Transverse colon (tissue), 4 donors: ENCODE measurements around the gene AFAP1L2. TPM values are rescaled to one million over a fixed set of nuclear protein-coding genes. Genes with fewer than 3 reads are reported as not detected.
A peak's percentile ranks its signal among the peaks of the same experiment; 100 is the strongest.

Experiments
- DNase-seq: peaks from one replicate; pipeline ENCODE4 v3.0.0-alpha.2; 2019
- H3K27ac ChIP-seq, 4 donors: fragments of 200-600 bp; sonication (generic); 2 replicates each; pipeline ENCODE4 v1.5.1; 2016 to 2018; ENCODE audit warnings: inconsistent platforms in 4 of 4
- H3K27me3 ChIP-seq: fragments of 200-600 bp; sonication (generic); 2 replicates; pipeline ENCODE4 v1.5.1; 2017; ENCODE audit warnings: inconsistent platforms
- H3K36me3 ChIP-seq, 4 donors: fragments of 200-600 bp; sonication (generic); 2 replicates each; pipeline ENCODE4 v1.5.1; 2017 to 2019; ENCODE audit warnings: inconsistent platforms in 4 of 4
- H3K4me1 ChIP-seq, 4 donors: fragments of 200-600 bp; sonication (generic); 2 replicates each; pipeline ENCODE4 v1.5.1; 2017 to 2020; ENCODE audit warnings: inconsistent platforms in 4 of 4
- H3K4me3 ChIP-seq, 4 donors: fragments of 200-600 bp; sonication (generic); 1 replicate in 1 of 4; 2 replicates in 3 of 4; pipeline versions ENCODE4 v1.5.1 to v1.6.1; 2017 to 2019; ENCODE audit warnings: inconsistent platforms in 4 of 4
- H3K9me3 ChIP-seq, 2 donors: fragments of 200-600 bp; sonication (generic); 2 replicates each; pipeline ENCODE4 v1.5.1; 2017 to 2019; ENCODE audit warnings: inconsistent platforms in 2 of 2
- EP300 ChIP-seq: sonication (generic); formaldehyde crosslinking; IDR thresholded peaks from one replicate; pipeline ENCODE4 v1.6.1; 2017; ENCODE audit warnings: antibody characterized with exemption, low read depth
- POLR2A ChIP-seq: fragments of 450-650 bp; IDR thresholded peaks from one replicate; pipeline ENCODE4 v1.6.1; 2016; ENCODE audit warnings: antibody characterized with exemption, mild to moderate bottlenecking, moderate library complexity
- POLR2AphosphoS5 ChIP-seq, 3 donors: sonication (generic); formaldehyde crosslinking; IDR thresholded peaks; one replicate each; pipeline ENCODE4 v1.6.1; 2016; ENCODE audit warnings: antibody characterized with exemption in 3 of 3
- WGBS, 2 donors: methylation state at CpG; one replicate each; pipeline ENCODE4 v1.1.5; 2018; ENCODE audit warnings: low coverage in 1 of 2; 5-methylcytosine and 5-hydroxymethylcytosine counted together
- in situ Hi-C, 4 donors: fragments of 200-750 bp; cut with MboI; loops; one replicate each; pipeline versions ENCODE4 v1.15.0 to v1.15.1; 2017; ENCODE audit warnings: low sequenced_read_pairs in 3 of 4, low pct_ligation_motif_present in 1 of 4, low pct_unique_long_range_greater_than_20kb in 1 of 4
- intact Hi-C: fragments of 100-400 bp; cut with DNase I; formaldehyde crosslinking; loops from one replicate; pipeline ENCODE4 v1.15.1; 2023; ENCODE audit warnings: low total_unique reads
- total RNA-seq, 4 donors: library from RNA; depleted of rRNA; stranded (reverse); fragments of >200 nt; gene quantifications; one replicate each; pipeline ENCODE4 v1.1.0, GENCODE V29; 2016
- TF ChIP-seq, protein P1 (sequence below), 5 experiments: fragments of 200-600 bp in 3 of 5; fragments of 450-650 bp in 2 of 5; sonication (generic) in 3 of 5; IDR thresholded peaks; 1 replicate in 2 of 5; 2 replicates in 3 of 5; pipeline ENCODE4 v1.5.1; 2016 to 2017; ENCODE audit warnings: antibody characterized with exemption in 5 of 5, inconsistent platforms in 3 of 5, mild to moderate bottlenecking in 2 of 5, moderate library complexity in 1 of 5

AFAP1L2 gene
- total RNA-seq, 4 donors from 2014 or later = 12.2 to 42.6 (median 13.2) TPM

DNA sequence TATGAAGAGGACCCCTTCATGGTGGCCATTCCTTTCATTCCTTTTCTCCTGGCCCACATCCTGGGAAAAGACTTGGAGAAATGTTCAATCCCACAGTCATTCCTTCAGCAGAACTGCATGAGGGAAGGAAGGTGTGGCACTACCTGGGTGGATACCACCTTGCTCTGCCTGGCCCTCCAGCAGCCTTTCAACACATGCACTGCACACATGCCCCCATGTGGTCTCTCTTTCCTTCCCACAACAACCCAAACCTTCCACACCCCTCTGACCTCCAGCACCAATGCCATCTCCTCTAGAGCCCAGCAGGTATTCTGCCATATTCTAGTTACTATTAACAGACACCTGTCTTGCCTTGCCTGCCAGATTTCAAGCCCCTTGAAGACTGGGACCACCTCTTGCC lies 40.5 kb upstream of the AFAP1L2 start:
- peaks cover 0 to 23% (median 6%) of the 10 kb centered on the region in 4 donors for H3K36me3 ChIP-seq
- no peak for DNase-seq
- no peak for TF ChIP-seq POLR2AphosphoS5 (IDR thresholded peaks at IDR 0.05)
- TF ChIP-seq POLR2A = no peak
- in situ Hi-C loops (loop anchor here in 2 of 4 donors (25.0 kb wide), 1 partner anchor 133 kb away; no protein-coding TSS in a partner anchor), intact Hi-C loops (no loop called here)
- no peaks in the 10 kb centered on the region for H3K4me1 ChIP-seq
- no peaks in the 10 kb centered on the region for H3K27me3 ChIP-seq
- H3K9me3 ChIP-seq = no peaks in the 10 kb centered on the region
- H3K4me3 ChIP-seq = no peak overlapping the region
- no peak overlapping the region for H3K27ac ChIP-seq

DNA sequence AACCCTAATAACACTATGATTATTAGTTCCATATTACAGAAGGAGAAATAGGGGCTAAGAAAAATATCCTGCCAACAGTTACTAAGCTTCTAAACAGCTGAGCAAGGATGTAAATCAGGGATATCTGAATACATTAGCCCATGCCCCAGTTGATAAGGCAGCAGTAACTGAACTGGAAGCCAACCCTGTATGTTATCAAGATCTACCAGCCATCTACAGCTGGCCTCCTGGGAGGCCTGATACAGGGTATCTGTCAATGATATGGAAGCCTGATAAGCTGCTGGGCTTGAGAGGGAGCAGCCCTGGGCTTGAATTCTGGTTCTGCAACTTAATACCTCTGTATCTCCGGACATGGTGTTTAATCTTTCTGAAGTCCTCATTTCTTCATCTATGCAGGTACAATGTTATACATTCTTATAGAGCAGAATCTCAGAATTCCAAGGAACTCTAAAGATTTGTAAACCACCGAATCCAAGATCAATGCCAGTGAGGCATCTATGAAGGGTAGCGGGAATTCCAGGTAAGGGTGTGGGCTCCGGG lies 37.9 kb upstream of the AFAP1L2 start:
- H3K27me3 ChIP-seq = no peaks in the 10 kb centered on the region
- H3K4me3 ChIP-seq = no peak overlapping the region
- H3K9me3 ChIP-seq = no peaks in the 10 kb centered on the region
- H3K27ac ChIP-seq = no peak overlapping the region
- TF ChIP-seq, protein P1, sequence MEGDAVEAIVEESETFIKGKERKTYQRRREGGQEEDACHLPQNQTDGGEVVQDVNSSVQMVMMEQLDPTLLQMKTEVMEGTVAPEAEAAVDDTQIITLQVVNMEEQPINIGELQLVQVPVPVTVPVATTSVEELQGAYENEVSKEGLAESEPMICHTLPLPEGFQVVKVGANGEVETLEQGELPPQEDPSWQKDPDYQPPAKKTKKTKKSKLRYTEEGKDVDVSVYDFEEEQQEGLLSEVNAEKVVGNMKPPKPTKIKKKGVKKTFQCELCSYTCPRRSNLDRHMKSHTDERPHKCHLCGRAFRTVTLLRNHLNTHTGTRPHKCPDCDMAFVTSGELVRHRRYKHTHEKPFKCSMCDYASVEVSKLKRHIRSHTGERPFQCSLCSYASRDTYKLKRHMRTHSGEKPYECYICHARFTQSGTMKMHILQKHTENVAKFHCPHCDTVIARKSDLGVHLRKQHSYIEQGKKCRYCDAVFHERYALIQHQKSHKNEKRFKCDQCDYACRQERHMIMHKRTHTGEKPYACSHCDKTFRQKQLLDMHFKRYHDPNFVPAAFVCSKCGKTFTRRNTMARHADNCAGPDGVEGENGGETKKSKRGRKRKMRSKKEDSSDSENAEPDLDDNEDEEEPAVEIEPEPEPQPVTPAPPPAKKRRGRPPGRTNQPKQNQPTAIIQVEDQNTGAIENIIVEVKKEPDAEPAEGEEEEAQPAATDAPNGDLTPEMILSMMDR (IDR thresholded peaks at IDR 0.05) = no peak
- no peak for TF ChIP-seq POLR2AphosphoS5 (IDR thresholded peaks at IDR 0.05)
- DNase-seq = no peak
- peaks cover 0 to 23% (median 10%) of the 10 kb centered on the region in 4 donors for H3K36me3 ChIP-seq
- no peaks in the 10 kb centered on the region for H3K4me1 ChIP-seq
- intact Hi-C loops = no loop called here
- WGBS, 2 donors = 69 to 100% methylated on average over 2 to 4 of the region's 4 CpGs
- in situ Hi-C loops = loop anchor here in 2 of 4 donors (25.0 kb wide), 1 partner anchor 130 kb away; no protein-coding TSS in a partner anchor

DNA sequence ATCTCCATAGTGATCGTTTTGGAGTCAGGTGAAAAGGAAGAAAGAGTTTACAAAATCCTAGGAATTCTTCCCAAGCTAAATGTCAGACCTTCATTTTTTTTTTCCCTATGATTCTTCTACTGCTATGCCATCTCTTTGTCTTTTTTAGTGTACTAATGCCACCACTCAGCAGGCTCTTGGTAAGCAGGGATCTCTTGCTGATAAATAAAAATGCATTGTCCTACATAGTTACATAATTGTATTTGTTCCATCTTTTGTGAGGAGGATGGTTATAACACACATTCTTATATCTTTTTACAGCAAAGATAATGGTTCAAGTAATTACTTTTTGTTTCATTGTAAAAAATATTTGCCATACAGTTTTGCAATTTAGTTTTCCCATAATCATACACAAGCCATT lies 36.8 kb upstream of the AFAP1L2 start:
- Histone ChIP-seq H3K36me3 (peaks cover 0 to 31% (median 11%) of the 10 kb centered on the region in 4 donors), H3K4me3 (no peak overlapping the region), H3K9me3 (no peaks in the 10 kb centered on the region), H3K27me3 (no peaks in the 10 kb centered on the region), H3K27ac (no peak overlapping the region), H3K4me1 (no peaks in the 10 kb centered on the region)
- in situ Hi-C loops = loop anchor here in 2 of 4 donors (25.0 kb wide), 1 partner anchor 129 kb away; no protein-coding TSS in a partner anchor
- no peak for DNase-seq
- intact Hi-C loops = no loop called here
- WGBS, 2 donors = 90 to 94% methylated on average over 1 of the region's 1 CpG
- TF ChIP-seq, protein P1 (IDR thresholded peaks at IDR 0.05) = no peak
- TF ChIP-seq POLR2A = no peak
- TF ChIP-seq POLR2AphosphoS5 (IDR thresholded peaks at IDR 0.05) = no peak
- no peak for TF ChIP-seq EP300

DNA sequence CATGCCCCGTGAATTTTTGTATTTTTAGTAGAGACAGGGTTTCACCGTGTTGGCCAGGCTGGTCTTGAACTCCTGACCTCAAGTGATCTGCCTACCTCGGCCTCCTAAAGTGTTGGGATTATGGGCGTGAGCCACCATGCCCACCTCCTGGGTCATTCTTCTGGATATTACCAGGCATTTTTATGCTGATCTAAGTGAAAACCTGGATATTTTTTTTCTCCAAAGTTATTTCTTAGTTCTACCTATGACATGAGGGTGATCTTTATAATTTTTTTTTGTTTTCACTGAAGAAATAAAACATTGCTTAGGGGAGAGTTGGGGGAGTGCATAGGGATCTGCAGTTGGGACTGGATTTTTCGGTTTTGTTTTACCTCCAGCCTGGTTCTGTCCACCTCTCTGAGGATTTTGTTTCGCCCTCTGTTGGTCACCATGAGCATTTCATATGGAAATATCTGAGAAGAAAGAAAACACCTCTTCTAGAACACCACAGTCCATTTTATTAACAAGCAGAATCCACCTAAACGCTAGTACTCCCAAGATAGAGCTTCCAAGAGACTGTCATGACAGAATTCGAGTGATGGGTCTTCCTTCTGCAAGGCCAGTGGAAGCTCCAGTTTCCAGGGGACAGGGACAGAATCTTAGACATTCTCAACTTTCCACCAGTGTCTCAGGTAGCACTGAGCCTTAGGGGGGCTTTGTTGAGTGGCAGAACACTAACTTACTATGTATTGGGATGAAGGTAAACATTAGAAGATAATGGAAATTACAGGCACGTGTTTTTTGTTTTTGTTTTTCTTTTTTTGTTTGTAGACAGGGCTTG lies 33.4 kb upstream of the AFAP1L2 start:
- H3K9me3 ChIP-seq = no peaks in the 10 kb centered on the region
- in situ Hi-C loops = loop anchor here in 3 of 4 donors (10.0 to 25.0 kb wide), 2 partner anchors 123 to 125 kb away; no protein-coding TSS in a partner anchor
- H3K4me3 ChIP-seq = no peak overlapping the region
- H3K36me3 ChIP-seq = peaks cover 0 to 47% (median 11%) of the 10 kb centered on the region in 4 donors
- DNase-seq = no peak
- 86 to 93% methylated on average over 6 to 9 of the region's 9 CpGs for WGBS, 2 donors
- H3K27ac ChIP-seq = no peak overlapping the region
- intact Hi-C loops = loop anchor here (5.0 kb wide), 1 partner anchor 135 kb away; no protein-coding TSS in a partner anchor
- TF ChIP-seq, protein P1 (IDR thresholded peaks at IDR 0.05) = peak; percentile 40 to 58 (median 47)
- TF ChIP-seq POLR2A = no peak
- H3K4me1 ChIP-seq = no peaks in the 10 kb centered on the region
- H3K27me3 ChIP-seq = no peaks in the 10 kb centered on the region
